ENCODE data around the gene STPG1. TPM values are rescaled to one million over a fixed set of nuclear protein-coding genes. Genes with fewer than 3 reads are reported as not detected.

Gene STPG1
- total and polyA plus RNA-seq, 8 donors, result 0.45 to 51.0 (median 4.4) TPM; not detected in 1

DNA sequence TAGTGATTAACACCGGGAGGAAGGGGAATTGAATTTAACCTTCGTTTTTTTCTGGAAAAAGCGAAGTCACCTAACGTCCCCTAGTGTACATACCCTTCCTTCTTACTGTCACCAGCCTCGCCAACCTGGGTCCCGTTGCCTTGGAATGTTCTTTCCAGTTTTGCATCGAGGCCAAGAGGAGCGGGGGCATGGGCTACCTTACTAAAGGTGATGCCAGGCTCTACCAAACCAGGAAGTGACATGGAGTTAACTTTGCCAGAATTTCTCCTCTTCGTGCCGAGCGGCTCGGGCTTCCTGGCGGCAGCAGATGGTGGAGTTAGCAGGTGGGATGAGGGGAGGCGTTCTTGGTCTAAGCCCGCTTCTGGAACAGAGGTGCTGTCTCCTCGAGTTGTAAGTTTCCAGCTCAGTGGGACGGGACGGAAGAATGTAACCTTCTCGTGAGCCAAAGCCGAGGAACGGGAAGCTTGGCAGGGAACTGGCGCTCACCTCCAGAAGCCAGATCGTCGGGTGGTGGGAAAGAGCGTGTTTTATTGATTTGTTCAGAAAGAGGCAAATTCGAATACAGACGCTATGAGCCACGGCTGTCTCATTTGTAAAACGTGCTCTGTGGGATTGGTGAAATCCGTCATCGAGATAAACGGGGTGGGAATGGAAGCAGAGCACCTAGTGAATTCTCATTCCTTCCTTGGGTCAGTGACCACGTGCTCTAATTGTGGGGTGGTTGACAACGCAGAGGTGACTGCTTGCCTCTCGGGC, 2.5 kb upstream of the STPG1 start:
- peak overlapping the region; percentile 63 to 78 (median 70) for H3K4me3 ChIP-seq
- no peaks in the 10 kb centered on the region for H3K27me3 ChIP-seq
- H3K27ac ChIP-seq, result peak overlapping the region; percentile 25 to 83 (median 75)
- 1 to 3% (median 2%) methylated on average over 35 of the region's 35 CpGs for WGBS, 5 donors
- peak in 1 of 2 donors; percentile 71 for DNase-seq
- peaks cover 4 to 19% (median 19%) of the 10 kb centered on the region in 4 donors for H3K36me3 ChIP-seq
- H3K9me3 ChIP-seq, result no peaks in the 10 kb centered on the region
- TF ChIP-seq POLR2AphosphoS5 (IDR thresholded peaks at IDR 0.05), result no peak
- no peak for TF ChIP-seq POLR2A (IDR thresholded peaks at IDR 0.05)
- TF ChIP-seq, protein P1, sequence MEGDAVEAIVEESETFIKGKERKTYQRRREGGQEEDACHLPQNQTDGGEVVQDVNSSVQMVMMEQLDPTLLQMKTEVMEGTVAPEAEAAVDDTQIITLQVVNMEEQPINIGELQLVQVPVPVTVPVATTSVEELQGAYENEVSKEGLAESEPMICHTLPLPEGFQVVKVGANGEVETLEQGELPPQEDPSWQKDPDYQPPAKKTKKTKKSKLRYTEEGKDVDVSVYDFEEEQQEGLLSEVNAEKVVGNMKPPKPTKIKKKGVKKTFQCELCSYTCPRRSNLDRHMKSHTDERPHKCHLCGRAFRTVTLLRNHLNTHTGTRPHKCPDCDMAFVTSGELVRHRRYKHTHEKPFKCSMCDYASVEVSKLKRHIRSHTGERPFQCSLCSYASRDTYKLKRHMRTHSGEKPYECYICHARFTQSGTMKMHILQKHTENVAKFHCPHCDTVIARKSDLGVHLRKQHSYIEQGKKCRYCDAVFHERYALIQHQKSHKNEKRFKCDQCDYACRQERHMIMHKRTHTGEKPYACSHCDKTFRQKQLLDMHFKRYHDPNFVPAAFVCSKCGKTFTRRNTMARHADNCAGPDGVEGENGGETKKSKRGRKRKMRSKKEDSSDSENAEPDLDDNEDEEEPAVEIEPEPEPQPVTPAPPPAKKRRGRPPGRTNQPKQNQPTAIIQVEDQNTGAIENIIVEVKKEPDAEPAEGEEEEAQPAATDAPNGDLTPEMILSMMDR (IDR thresholded peaks at IDR 0.05), result no peak
- TF ChIP-seq EP300 (IDR thresholded peaks at IDR 0.05), result no peak
- peaks cover 31 to 67% (median 47%) of the 10 kb centered on the region in 4 donors for H3K4me1 ChIP-seq
- intact Hi-C loops (cut with DNase I; ENCODE audit: low total_unique reads), result no loop called here

DNA sequence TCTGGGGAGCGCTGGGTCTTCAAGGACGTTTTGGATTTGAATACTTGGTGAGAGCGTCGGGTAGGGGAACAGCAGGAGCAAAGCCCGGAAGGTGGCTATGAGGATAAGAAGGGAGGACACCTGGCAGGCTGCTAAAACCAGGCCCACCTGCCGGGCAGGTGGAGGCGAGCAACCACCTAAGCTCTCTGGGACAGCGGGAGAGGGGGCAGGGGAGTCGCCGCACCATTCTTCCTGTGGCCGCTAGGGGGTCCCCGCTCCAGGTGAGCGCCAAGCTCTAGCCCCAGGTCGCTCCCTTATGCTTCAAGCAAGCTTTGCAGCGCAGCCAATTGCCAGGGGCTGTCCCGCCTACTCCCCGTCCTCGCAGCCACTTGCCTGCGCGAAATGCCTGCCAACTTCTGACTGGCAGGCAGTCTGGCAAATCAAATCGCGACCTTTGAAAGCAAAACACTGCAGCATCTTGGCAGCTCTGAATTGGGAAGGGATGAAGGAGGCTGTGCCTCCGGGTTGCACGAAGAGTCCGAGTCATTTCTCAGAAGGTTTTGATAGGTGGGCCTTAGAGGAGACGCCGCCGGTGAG, 1.8 kb upstream of the STPG1 start, which contains the start of gene NIPAL3:
Gene NIPAL3, plus strand, starts transcription at position 469 of the 576 bp plus-strand sequence. CDS start 3,746 bp downstream, outside the sequence.
- peak; percentile 99 to 100 for DNase-seq
- 1 to 4% (median 2%) methylated on average over 16 to 28 of the region's 28 CpGs for WGBS, 5 donors
- intact Hi-C loops (cut with DNase I; ENCODE audit: low total_unique reads), result no loop called here
- Histone ChIP-seq H3K36me3 (peaks cover 4 to 13% (median 12%) of the 10 kb centered on the region in 4 donors), H3K4me1 (peaks cover 31 to 67% (median 47%) of the 10 kb centered on the region in 4 donors), H3K9me3 (no peaks in the 10 kb centered on the region), H3K4me3 (peak within 1 kb of the TSS; percentile 63 to 78 (median 70)), H3K27me3 (no peaks in the 10 kb centered on the region), H3K27ac (peak within 1 kb of the TSS; percentile 71 to 83 (median 75))
- TF ChIP-seq, protein P1 (IDR thresholded peaks at IDR 0.05), result peak in 5 of 7 experiments; percentile 82 to 97 (median 93)
- TF ChIP-seq EP300 (IDR thresholded peaks at IDR 0.05), result no peak
- peak; percentile 22 to 82 (median 70) for TF ChIP-seq POLR2AphosphoS5 (IDR thresholded peaks at IDR 0.05)
- no peak for TF ChIP-seq POLR2A (IDR thresholded peaks at IDR 0.05)

DNA sequence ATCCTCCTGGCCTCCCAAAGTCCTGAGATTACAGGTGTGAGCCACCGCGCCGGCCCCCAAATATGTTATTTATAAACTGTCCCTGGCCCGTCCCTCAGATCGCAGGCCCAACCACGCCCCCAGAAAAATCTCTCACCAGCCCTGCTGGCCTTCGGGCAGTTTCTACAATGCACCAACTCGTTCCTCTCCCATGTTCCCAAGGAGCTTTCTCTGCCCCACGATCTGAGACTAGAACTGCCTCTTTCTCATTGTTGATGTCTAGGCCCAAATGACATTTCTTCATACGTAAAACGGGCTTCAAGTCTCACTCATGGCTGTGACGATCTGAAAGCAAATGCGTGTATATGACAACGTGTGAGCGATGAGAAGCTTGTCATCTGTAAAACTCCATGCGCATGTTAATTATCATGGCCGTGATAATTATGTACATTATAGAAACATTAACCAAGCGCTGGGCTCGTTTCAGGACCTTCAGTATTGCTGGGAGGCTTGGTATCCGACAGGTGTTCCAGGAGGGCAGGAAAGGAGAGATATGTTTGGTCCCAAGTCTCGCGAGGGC, 1.3 kb upstream of the STPG1 start:
- Histone ChIP-seq H3K36me3 (peaks cover 4 to 7% (median 7%) of the 10 kb centered on the region in 4 donors), H3K4me3 (peak overlapping the region; percentile 63 to 78 (median 70)), H3K4me1 (peaks cover 31 to 67% (median 47%) of the 10 kb centered on the region in 4 donors), H3K9me3 (no peaks in the 10 kb centered on the region), H3K27ac (peak overlapping the region; percentile 71 to 83 (median 75)), H3K27me3 (no peaks in the 10 kb centered on the region)
- intact Hi-C loops (cut with DNase I; ENCODE audit: low total_unique reads), result no loop called here
- no peak for TF ChIP-seq POLR2A (IDR thresholded peaks at IDR 0.05)
- TF ChIP-seq, protein P1 (IDR thresholded peaks at IDR 0.05), result no peak
- no peak for TF ChIP-seq POLR2AphosphoS5 (IDR thresholded peaks at IDR 0.05)
- TF ChIP-seq EP300 (IDR thresholded peaks at IDR 0.05), result no peak
- DNase-seq, result no peak
- 58 to 75% (median 66%) methylated on average over 22 of the region's 22 CpGs for WGBS, 5 donors

DNA sequence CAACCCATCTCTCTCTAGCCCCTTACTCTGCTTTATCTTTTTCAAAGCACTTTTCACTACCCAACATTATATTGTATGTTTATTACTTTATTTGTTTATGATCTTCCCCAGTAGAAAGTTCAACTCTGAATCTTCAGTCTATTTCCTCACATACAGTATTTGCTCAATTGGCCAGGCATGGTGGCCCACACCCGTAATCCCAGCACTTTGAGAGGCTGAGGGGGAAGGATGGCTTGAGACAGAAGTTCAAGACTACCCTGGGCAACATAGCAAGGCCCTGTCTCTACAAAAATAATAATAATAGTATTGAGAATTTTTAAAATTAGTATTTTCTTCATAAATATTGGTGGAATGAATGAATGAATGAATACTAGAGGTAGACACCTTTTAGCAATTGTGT, 1.2 kb downstream of the STPG1 start:
- Histone ChIP-seq H3K27ac (no peak overlapping the region), H3K4me3 (peak overlapping the region in 1 of 4 donors; percentile 73)
- no peak for DNase-seq

More for the DNA sequence above, 1.2 kb downstream of the STPG1 start:
- H3K9me3 ChIP-seq, result no peaks in the 10 kb centered on the region
- 83 to 96% (median 88%) methylated on average over 1 of the region's 1 CpG for WGBS, 5 donors
- intact Hi-C loops (cut with DNase I; ENCODE audit: low total_unique reads), result no loop called here
- no peaks in the 10 kb centered on the region for H3K36me3 ChIP-seq
- no peaks in the 10 kb centered on the region for H3K27me3 ChIP-seq
- TF ChIP-seq, protein P1 (IDR thresholded peaks at IDR 0.05), result no peak
- TF ChIP-seq POLR2AphosphoS5 (IDR thresholded peaks at IDR 0.05) (no peak), EP300 (IDR thresholded peaks at IDR 0.05) (no peak), POLR2A (IDR thresholded peaks at IDR 0.05) (no peak)
- H3K4me1 ChIP-seq, result peaks cover 11 to 44% (median 33%) of the 10 kb centered on the region in 4 donors

All from stomach (tissue), 9 donors.